K562 (cell line): ENCODE results near the gene TMEM222. TPM values are rescaled to one million over a fixed set of nuclear protein-coding genes. Genes with fewer than 3 reads are reported as not detected.
A peak's percentile ranks its signal among the peaks of the same experiment; 100 is the strongest.

Source experiments
- BRF2 ChIP-seq: IDR thresholded peaks from 3 replicates; pipeline ENCODE4 v1.6.1; 2011; ENCODE audit warnings: borderline replicate concordance, mild to moderate bottlenecking; ENCODE audit not compliant: insufficient read length, insufficient read depth
- FIP1L1 ChIP-seq: fragments of 200-400 bp; formaldehyde crosslinking; IDR thresholded peaks from 2 replicates; pipeline ENCODE4 v1.6.1; 2018; ENCODE audit warnings: mild to moderate bottlenecking, low read depth, low read length; ENCODE audit not compliant: poor library complexity, severe bottlenecking
- GABPB1 ChIP-seq: sonication (generic); formaldehyde crosslinking; IDR thresholded peaks from 2 replicates; pipeline ENCODE4 v1.8.0; 2022; ENCODE audit warnings: mild to moderate bottlenecking, missing genetic modification reagents
- HDAC3 ChIP-seq: fragments of 450-650 bp; IDR thresholded peaks from 2 replicates; pipeline ENCODE4 v1.6.1; 2018; ENCODE audit warnings: borderline replicate concordance, mild to moderate bottlenecking, moderate library complexity; ENCODE audit not compliant: partially characterized antibody
- PRPF4 ChIP-seq: fragments of 200-400 bp; formaldehyde crosslinking; IDR thresholded peaks from one replicate; pipeline ENCODE4 v1.6.1; 2017; ENCODE audit warnings: low read length, low read depth, mild to moderate bottlenecking; ENCODE audit not compliant: insufficient read depth, poor library complexity, severe bottlenecking
- RBM14 ChIP-seq: fragments of 200-400 bp; formaldehyde crosslinking; IDR thresholded peaks from 2 replicates; pipeline ENCODE4 v1.6.1; 2018; ENCODE audit warnings: low read depth, mild to moderate bottlenecking, low read length, moderate library complexity, borderline replicate concordance; ENCODE audit not compliant: insufficient read depth
- RNF219 ChIP-seq: fragments of 250-450 bp; sonication (Bioruptor Pico); IDR thresholded peaks from 2 replicates; pipeline ENCODE4 v1.5.0; 2022; ENCODE audit warnings: mild to moderate bottlenecking
- SOX6 ChIP-seq: fragments of 450-650 bp; IDR thresholded peaks from 2 replicates; pipeline ENCODE4 v1.6.1; 2014; ENCODE audit warnings: mild to moderate bottlenecking
- THRAP3 ChIP-seq: fragments of 450-650 bp; IDR thresholded peaks from 2 replicates; pipeline ENCODE4 v1.6.1; 2016; ENCODE audit warnings: mild to moderate bottlenecking, inconsistent platforms, borderline replicate concordance
- TSHZ1 ChIP-seq: fragments of 250-450 bp; sonication (Bioruptor Pico); IDR thresholded peaks from 2 replicates; pipeline ENCODE4 v1.4.0; 2020; ENCODE audit warnings: mild to moderate bottlenecking, moderate library complexity
- ZNF124 ChIP-seq: sonication (generic); formaldehyde crosslinking; IDR thresholded peaks from 2 replicates; pipeline ENCODE4 v1.8.1; 2022; ENCODE audit warnings: missing genetic modification reagents
- ZNF133 ChIP-seq: fragments of 250-450 bp; sonication (Bioruptor Pico); IDR thresholded peaks from 2 replicates; pipeline ENCODE4 v1.4.0; 2020; ENCODE audit warnings: mild to moderate bottlenecking
- ZNF311 ChIP-seq: fragments of 250-450 bp; sonication (Bioruptor Pico); IDR thresholded peaks from 2 replicates; pipeline ENCODE4 v1.4.0; 2020; ENCODE audit warnings: mild to moderate bottlenecking, moderate library complexity
- polyA plus RNA-seq, 8 experiments: library from polyadenylated mRNA; depleted of rRNA in 4 of 8; stranded (reverse) in 5 of 8; unstranded in 3 of 8; fragments of >200 nt; fragmentation: Nextera tagmentation in 2 of 8; fragmentation: Illumina TruSeq in 1 of 8; extraction: Ambion mirVana in 2 of 8; extraction: Trizol in 1 of 8; gene quantifications; 2 replicates each; pipeline versions ENCODE4 v1.2.1 to v1.2.3, GENCODE V29; 2011 to 2014; ENCODE audit warnings: inconsistent platforms in 1 of 8, missing spikeins in 1 of 8
- total RNA-seq, 7 experiments: library from RNA; depleted of rRNA in 6 of 7; stranded (reverse); fragments of >200 nt in 6 of 7; fragmentation: Illumina TruSeq in 2 of 7; extraction: Trizol in 2 of 7; gene quantifications; 2 replicates each; pipeline versions ENCODE4 v1.2.1 to v1.2.3, GENCODE V29; 2011 to 2021; ENCODE audit warnings: low replicate concordance in 1 of 7
- TF ChIP-seq, protein P1 (sequence below): sonication (generic); formaldehyde crosslinking; IDR thresholded peaks from 2 replicates; pipeline ENCODE4 v1.8.0; 2022; ENCODE audit warnings: mild to moderate bottlenecking, missing genetic modification reagents

TMEM222 gene
- total and polyA plus RNA-seq, 9 of the 15 experiments (the other 6 are each of a cell fraction or from before 2014, with no cell fraction given), result 6.9 to 48.0 (median 32.8) TPM

GRCh38 chr1:27366411-27367159 lies 44.6 kb downstream of the TMEM222 start, which contains the start of gene MAP3K6 (continued):
- no peak for TF ChIP-seq RNF219 (CRISPR knock-in tag)
- no peak for TF ChIP-seq ZNF133 (CRISPR knock-in tag)
- TF ChIP-seq, protein P1, sequence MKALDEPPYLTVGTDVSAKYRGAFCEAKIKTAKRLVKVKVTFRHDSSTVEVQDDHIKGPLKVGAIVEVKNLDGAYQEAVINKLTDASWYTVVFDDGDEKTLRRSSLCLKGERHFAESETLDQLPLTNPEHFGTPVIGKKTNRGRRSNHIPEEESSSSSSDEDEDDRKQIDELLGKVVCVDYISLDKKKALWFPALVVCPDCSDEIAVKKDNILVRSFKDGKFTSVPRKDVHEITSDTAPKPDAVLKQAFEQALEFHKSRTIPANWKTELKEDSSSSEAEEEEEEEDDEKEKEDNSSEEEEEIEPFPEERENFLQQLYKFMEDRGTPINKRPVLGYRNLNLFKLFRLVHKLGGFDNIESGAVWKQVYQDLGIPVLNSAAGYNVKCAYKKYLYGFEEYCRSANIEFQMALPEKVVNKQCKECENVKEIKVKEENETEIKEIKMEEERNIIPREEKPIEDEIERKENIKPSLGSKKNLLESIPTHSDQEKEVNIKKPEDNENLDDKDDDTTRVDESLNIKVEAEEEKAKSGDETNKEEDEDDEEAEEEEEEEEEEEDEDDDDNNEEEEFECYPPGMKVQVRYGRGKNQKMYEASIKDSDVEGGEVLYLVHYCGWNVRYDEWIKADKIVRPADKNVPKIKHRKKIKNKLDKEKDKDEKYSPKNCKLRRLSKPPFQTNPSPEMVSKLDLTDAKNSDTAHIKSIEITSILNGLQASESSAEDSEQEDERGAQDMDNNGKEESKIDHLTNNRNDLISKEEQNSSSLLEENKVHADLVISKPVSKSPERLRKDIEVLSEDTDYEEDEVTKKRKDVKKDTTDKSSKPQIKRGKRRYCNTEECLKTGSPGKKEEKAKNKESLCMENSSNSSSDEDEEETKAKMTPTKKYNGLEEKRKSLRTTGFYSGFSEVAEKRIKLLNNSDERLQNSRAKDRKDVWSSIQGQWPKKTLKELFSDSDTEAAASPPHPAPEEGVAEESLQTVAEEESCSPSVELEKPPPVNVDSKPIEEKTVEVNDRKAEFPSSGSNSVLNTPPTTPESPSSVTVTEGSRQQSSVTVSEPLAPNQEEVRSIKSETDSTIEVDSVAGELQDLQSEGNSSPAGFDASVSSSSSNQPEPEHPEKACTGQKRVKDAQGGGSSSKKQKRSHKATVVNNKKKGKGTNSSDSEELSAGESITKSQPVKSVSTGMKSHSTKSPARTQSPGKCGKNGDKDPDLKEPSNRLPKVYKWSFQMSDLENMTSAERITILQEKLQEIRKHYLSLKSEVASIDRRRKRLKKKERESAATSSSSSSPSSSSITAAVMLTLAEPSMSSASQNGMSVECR, result peak; percentile 44; the same call in 1 of the 2 replicates
- TF ChIP-seq HDAC3, result no peak
- no peak for TF ChIP-seq TSHZ1 (CRISPR knock-in tag)
- no peak for TF ChIP-seq PRPF4
- TF ChIP-seq THRAP3, result no peak
- no peak for TF ChIP-seq SOX6
- no peak for TF ChIP-seq ZNF124 (CRISPR knock-in tag)
- TF ChIP-seq ZNF311 (CRISPR knock-in tag), result no peak
- TF ChIP-seq GABPB1 (CRISPR knock-in tag), result peak; percentile 73
- TF ChIP-seq BRF2, result no peak
- no peak for TF ChIP-seq RBM14
- no peak for TF ChIP-seq FIP1L1
